AG04450 (cell line): ENCODE data around the gene CACHD1. TPM values are rescaled to one million over a fixed set of nuclear protein-coding genes. Genes with fewer than 3 reads are reported as not detected.

Experiments used
- CTCF ChIA-PET: fragments of 300-600, 350-600 bp; formaldehyde crosslinking; extraction: SDS; loops from one replicate; lab custom pipeline; 2022; ENCODE audit warnings: antibody characterized with exemption, inconsistent platforms; lab: Charles Lee
- POLR2A ChIA-PET: fragments of 350-600 bp; formaldehyde crosslinking; extraction: SDS; loops from one replicate; lab custom pipeline; 2021; ENCODE audit warnings: antibody characterized with exemption, inconsistent platforms; lab: Yijun Ruan, JAX
- DNase-seq: peaks from one replicate; pipeline ENCODE4 v3.0.0-alpha.2; 2011; ENCODE audit warnings: low read depth, low spot score
- H3K27ac ChIP-seq: one replicate; pipeline ENCODE4 v1.5.1; 2012; ENCODE audit warnings: low read depth, low read length, control low read depth
- H3K27me3 ChIP-seq: one replicate; pipeline ENCODE4 v1.6.0; 2012; ENCODE audit warnings: low read length; ENCODE audit not compliant: control insufficient read depth, insufficient read depth
- H3K4me3 ChIP-seq: 2 replicates; pipeline ENCODE4 v1.5.1; 2011; ENCODE audit warnings: mild to moderate bottlenecking, low read depth, low read length, control low read depth
- H3K9me3 ChIP-seq: 2 replicates; pipeline ENCODE4 v1.5.1; 2012; ENCODE audit warnings: low read length; ENCODE audit not compliant: control insufficient read depth, insufficient read depth
- CTCF ChIP-seq: IDR thresholded peaks from 2 replicates; pipeline ENCODE4 v1.5.1; 2011; ENCODE audit warnings: low read depth, low read length, control low read depth, inconsistent platforms
- polyA plus RNA-seq: library from polyadenylated mRNA; depleted of rRNA; stranded (reverse); fragments of >200 nt; gene quantifications from 2 replicates; pipeline ENCODE4 v1.2.3, GENCODE V29; 2011

CACHD1 gene
- polyA plus RNA-seq, 1 experiment: 3.5 TPM

GRCh38 chr1:64480999-64481772 is 11.3 kb downstream of the CACHD1 start:
- Histone ChIP-seq H3K4me3 (no peak overlapping the region), H3K27ac (no peak overlapping the region), H3K9me3 (no peaks in the 10 kb centered on the region), H3K27me3 (no peaks in the 10 kb centered on the region)
- no peak for TF ChIP-seq CTCF
- ChIA-PET CTCF (interaction anchor here (0.7 to 0.9 kb wide), 2 partner anchors 194 to 343 kb away, joined by 5 to 7 read pairs; no protein-coding TSS in a partner anchor), POLR2A (no interaction called here)
- no peak for DNase-seq

GRCh38 chr1:64482128-64482527 is 12.2 kb downstream of the CACHD1 start:
- ChIA-PET POLR2A (no interaction called here), CTCF (no interaction called here)
- no peak for DNase-seq
- Histone ChIP-seq H3K4me3 (no peak overlapping the region), H3K27me3 (no peaks in the 10 kb centered on the region), H3K27ac (no peak overlapping the region), H3K9me3 (no peaks in the 10 kb centered on the region)
- TF ChIP-seq CTCF: no peak

GRCh38 chr1:64482720-64483119 is 12.8 kb downstream of the CACHD1 start:
- no peak for TF ChIP-seq CTCF
- DNase-seq: no peak
- ChIA-PET CTCF (no interaction called here), POLR2A (no interaction called here)
- no peak overlapping the region for H3K4me3 ChIP-seq
- H3K27ac ChIP-seq: no peak overlapping the region
- H3K9me3 ChIP-seq: no peaks in the 10 kb centered on the region
- H3K27me3 ChIP-seq: no peaks in the 10 kb centered on the region

- ChIA-PET POLR2A (no interaction called here), CTCF (interaction anchor here (0.6 kb wide), 1 partner anchor 41 kb away, joined by 5 read pairs; no protein-coding TSS in a partner anchor)
- no peak overlapping the region for H3K27ac ChIP-seq
- no peak for DNase-seq
- no peak for TF ChIP-seq CTCF
- no peaks in the 10 kb centered on the region for H3K9me3 ChIP-seq
- H3K27me3 ChIP-seq: no peaks in the 10 kb centered on the region
- H3K4me3 ChIP-seq: no peak overlapping the region
Measured at GRCh38 chr1:64483731-64484414, 13.9 kb downstream of the CACHD1 start.

- no peak for DNase-seq
- ChIA-PET POLR2A (no interaction called here), CTCF (no interaction called here)
- Histone ChIP-seq H3K27ac (no peak overlapping the region), H3K27me3 (no peaks in the 10 kb centered on the region), H3K9me3 (no peaks in the 10 kb centered on the region), H3K4me3 (no peak overlapping the region)
- TF ChIP-seq CTCF: no peak
Measured at GRCh38 chr1:64484651-64485050, 14.7 kb downstream of the CACHD1 start.
